OCI-LY3 (cell line): ENCODE data around the gene NPSR1.

Source experiments
- EZH2phosphoT487 ChIP-seq: fragments of 200-600 bp; shearing (Covaris generic); IDR thresholded peaks from 2 replicates; pipeline ENCODE4 v1.6.1; 2018; ENCODE audit warnings: antibody characterized with exemption, mixed run types, low read depth
- TF ChIP-seq, protein P1 (sequence below): fragments of 200-600, 300-600 bp; sonication (generic); IDR thresholded peaks from 2 replicates; pipeline ENCODE4 v1.5.1; 2014; ENCODE audit warnings: antibody characterized with exemption, low read length, low read depth

GRCh38 chr7:34875481-34875880 is 217.5 kb downstream of the NPSR1 start:
- TF ChIP-seq, protein P1, sequence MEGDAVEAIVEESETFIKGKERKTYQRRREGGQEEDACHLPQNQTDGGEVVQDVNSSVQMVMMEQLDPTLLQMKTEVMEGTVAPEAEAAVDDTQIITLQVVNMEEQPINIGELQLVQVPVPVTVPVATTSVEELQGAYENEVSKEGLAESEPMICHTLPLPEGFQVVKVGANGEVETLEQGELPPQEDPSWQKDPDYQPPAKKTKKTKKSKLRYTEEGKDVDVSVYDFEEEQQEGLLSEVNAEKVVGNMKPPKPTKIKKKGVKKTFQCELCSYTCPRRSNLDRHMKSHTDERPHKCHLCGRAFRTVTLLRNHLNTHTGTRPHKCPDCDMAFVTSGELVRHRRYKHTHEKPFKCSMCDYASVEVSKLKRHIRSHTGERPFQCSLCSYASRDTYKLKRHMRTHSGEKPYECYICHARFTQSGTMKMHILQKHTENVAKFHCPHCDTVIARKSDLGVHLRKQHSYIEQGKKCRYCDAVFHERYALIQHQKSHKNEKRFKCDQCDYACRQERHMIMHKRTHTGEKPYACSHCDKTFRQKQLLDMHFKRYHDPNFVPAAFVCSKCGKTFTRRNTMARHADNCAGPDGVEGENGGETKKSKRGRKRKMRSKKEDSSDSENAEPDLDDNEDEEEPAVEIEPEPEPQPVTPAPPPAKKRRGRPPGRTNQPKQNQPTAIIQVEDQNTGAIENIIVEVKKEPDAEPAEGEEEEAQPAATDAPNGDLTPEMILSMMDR, result no peak
- TF ChIP-seq EZH2phosphoT487, result no peak
